MCF 10A (cell line): Measurements from ENCODE around the gene DENND5A. TPM values are rescaled to one million over a fixed set of nuclear protein-coding genes. Genes with fewer than 3 reads are reported as not detected.
"Not testable (repeated sequence)": the region's sequence is repeated elsewhere in the genome, so short reads cannot be mapped to it uniquely, and the experiment has no call there.

Experiments
- BruUV-seq: library from RNA; stranded (reverse); fragments of 400-500 nt; replicated peaks from 2 replicates; lab custom pipeline; 2021; lab: Mats Ljungman, UMichigan
- CTCF ChIA-PET: fragments of 300-600 bp; sonication (Branson Sonifier 250); formaldehyde crosslinking; extraction: SDS; loops from one replicate; lab custom pipeline; 2021; ENCODE audit warnings: antibody characterized with exemption, inconsistent platforms; lab: Yijun Ruan, JAX
- POLR2A ChIA-PET: fragments of 300-600, 350-650 bp; sonication (Branson Sonifier 250); formaldehyde crosslinking; extraction: SDS; loops from one replicate; lab custom pipeline; 2020; ENCODE audit warnings: antibody characterized with exemption, inconsistent platforms; lab: Yijun Ruan, JAX
- DNase-seq: peaks from one replicate; pipeline ENCODE4 v3.0.0-alpha.2; 2018; ENCODE audit not compliant: unreplicated experiment
- H3K27ac Mint-ChIP-seq: one replicate; pipeline ENCODE4 v1.8.0; 2022; ENCODE audit warnings: mild to moderate bottlenecking, low read depth, mixed read lengths; ENCODE audit not compliant: unreplicated experiment
- H3K27me3 Mint-ChIP-seq: one replicate; pipeline ENCODE4 v1.8.0; 2022; ENCODE audit warnings: mixed read lengths; ENCODE audit not compliant: insufficient read depth, unreplicated experiment
- H3K36me3 Mint-ChIP-seq: one replicate; pipeline ENCODE4 v1.8.0; 2022; ENCODE audit warnings: mild to moderate bottlenecking, moderate library complexity, mixed read lengths; ENCODE audit not compliant: insufficient read depth, unreplicated experiment
- H3K4me1 Mint-ChIP-seq: one replicate; pipeline ENCODE4 v1.8.0; 2022; ENCODE audit warnings: mixed read lengths; ENCODE audit not compliant: insufficient read depth, unreplicated experiment
- H3K4me3 Mint-ChIP-seq: one replicate; pipeline ENCODE4 v1.8.0; 2022; ENCODE audit warnings: mild to moderate bottlenecking, moderate library complexity, mixed read lengths; ENCODE audit not compliant: unreplicated experiment
- H3K9me3 Mint-ChIP-seq: one replicate; pipeline ENCODE4 v1.8.0; 2022; ENCODE audit warnings: mixed read lengths; ENCODE audit not compliant: unreplicated experiment
- intact Hi-C: fragments of 100-400 bp; cut with micrococcal nuclease; formaldehyde crosslinking; loops from 2 replicates; pipeline ENCODE4 v1.14.1; 2022
- total RNA-seq: library from RNA; stranded (reverse); gene quantifications from 2 replicates; pipeline ENCODE4 v1.2.3, GENCODE V29; 2022
- TF ChIP-seq, protein P1 (sequence below): fragments of 200-600 bp; IDR thresholded peaks from one replicate; pipeline ENCODE4 v1.8.0; 2022; ENCODE audit warnings: antibody characterized with exemption, mild to moderate bottlenecking; ENCODE audit not compliant: unreplicated experiment

Gene DENND5A
- total RNA-seq, 1 experiment from 2014 or later = 55.4 TPM

DNA sequence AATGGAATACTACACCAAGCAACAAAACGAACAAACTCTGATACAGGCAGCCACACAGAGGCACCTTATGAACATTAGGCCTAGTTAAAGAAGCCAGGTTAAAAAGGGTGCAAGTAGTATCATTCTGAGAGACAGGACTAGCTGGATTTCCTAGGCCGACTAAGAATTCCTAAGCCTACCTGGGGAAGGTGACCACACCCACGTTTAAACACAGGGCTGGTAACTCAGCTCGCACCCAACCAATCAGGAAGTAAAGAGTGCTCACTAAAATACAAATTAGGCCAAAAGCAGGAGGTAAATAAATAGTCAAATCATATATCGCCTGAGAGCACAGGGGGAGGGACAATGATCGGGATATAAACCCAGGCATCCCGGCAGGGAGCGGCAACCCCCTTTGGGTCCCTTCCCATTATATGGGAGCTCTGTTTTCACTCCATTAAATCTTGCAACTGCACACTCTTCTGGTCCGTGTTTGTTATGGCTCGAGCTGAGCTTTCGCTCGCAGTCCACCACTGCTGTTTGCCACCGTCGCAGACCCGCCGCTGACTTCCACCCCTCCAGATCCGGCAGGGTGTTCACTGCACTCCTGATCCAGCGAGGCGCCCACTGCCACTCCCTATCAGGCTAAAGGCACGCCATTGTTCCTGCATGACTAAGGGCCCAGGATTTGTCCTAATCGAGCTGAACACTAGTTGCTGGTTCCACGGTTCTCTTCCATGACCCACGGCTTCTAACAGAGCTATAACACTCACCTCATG lies 167.8 kb downstream of the DENND5A start:
- BruUV-seq, H3K36me3 Mint-ChIP-seq, H3K4me1 Mint-ChIP-seq, POLR2A ChIA-PET, intact Hi-C loops, H3K4me3 Mint-ChIP-seq, H3K9me3 Mint-ChIP-seq, DNase-seq, H3K27ac Mint-ChIP-seq: not testable (repeated sequence)
- peaks cover 12% of the 10 kb centered on the region for H3K27me3 Mint-ChIP-seq
- CTCF ChIA-PET = interaction anchor here (0.7 to 1.8 kb wide), 3 partner anchors 40 to 329 kb away, joined by 3 to 5 read pairs (median 4); no protein-coding TSS in a partner anchor

DNA sequence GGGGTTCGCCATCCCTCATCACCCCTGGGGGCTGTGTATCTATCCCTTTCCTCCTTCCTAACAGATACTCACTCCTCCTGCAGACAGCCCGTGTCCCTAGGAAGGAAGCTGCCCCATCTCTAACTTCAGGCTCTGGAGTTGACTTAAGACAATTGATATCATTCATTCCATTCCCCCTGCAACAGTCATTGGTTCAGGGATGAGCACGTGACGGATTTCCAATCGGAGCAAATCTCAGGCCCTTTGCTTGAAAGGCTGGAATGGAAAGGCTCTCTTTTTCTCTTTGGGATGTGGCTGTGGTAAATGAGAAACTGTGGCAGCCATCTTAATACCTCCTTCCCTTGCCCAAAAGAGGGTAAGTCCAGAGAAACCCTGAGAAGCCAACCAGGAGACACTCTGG lies 168.7 kb downstream of the DENND5A start:
- ChIA-PET POLR2A (no interaction called here), CTCF (interaction anchor here (1.0 to 1.8 kb wide), 4 partner anchors 13 to 81 kb away, joined by 3 to 6 read pairs (median 4); no protein-coding TSS in a partner anchor)
- intact Hi-C loops = no loop called here
- no peaks in the 10 kb centered on the region for H3K4me1 Mint-ChIP-seq
- DNase-seq = no peak
- no TSS peak for BruUV-seq
- H3K27ac Mint-ChIP-seq = no peak overlapping the region
- peaks cover 15% of the 10 kb centered on the region for H3K27me3 Mint-ChIP-seq
- H3K9me3 Mint-ChIP-seq = no peaks in the 10 kb centered on the region
- H3K36me3 Mint-ChIP-seq = no peaks in the 10 kb centered on the region
- no peak overlapping the region for H3K4me3 Mint-ChIP-seq
- TF ChIP-seq, protein P1, sequence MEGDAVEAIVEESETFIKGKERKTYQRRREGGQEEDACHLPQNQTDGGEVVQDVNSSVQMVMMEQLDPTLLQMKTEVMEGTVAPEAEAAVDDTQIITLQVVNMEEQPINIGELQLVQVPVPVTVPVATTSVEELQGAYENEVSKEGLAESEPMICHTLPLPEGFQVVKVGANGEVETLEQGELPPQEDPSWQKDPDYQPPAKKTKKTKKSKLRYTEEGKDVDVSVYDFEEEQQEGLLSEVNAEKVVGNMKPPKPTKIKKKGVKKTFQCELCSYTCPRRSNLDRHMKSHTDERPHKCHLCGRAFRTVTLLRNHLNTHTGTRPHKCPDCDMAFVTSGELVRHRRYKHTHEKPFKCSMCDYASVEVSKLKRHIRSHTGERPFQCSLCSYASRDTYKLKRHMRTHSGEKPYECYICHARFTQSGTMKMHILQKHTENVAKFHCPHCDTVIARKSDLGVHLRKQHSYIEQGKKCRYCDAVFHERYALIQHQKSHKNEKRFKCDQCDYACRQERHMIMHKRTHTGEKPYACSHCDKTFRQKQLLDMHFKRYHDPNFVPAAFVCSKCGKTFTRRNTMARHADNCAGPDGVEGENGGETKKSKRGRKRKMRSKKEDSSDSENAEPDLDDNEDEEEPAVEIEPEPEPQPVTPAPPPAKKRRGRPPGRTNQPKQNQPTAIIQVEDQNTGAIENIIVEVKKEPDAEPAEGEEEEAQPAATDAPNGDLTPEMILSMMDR = no peak

DNA sequence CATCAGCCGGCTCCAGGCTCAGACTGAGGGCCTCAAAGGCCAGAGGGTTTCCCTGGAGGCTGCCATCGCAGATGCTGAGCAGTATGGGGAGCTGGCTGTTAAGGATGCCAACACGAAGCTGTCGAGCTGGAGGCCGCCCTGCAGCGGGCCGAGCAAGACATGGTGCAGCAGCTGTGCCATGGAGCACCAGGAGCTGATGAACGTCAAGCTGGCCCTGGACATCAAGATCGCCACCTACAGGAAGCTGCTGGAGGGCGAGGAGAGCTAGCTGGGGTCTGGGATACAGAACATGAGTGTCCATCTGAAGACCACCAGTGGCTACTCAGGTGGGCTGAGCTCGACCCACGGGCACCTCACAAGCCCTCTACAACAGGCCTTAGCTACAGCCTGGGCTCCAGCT lies 169.7 kb downstream of the DENND5A start:
- Mint-ChIP-seq H3K9me3 (no peaks in the 10 kb centered on the region), H3K36me3 (no peaks in the 10 kb centered on the region), H3K27me3 (peaks cover 15% of the 10 kb centered on the region), H3K4me1 (no peaks in the 10 kb centered on the region), H3K27ac (no peak overlapping the region), H3K4me3 (no peak overlapping the region)
- ChIA-PET POLR2A (interaction anchor here (0.7 kb wide), 1 partner anchor 218 kb away, joined by 4 read pairs; no protein-coding TSS in a partner anchor), CTCF (interaction anchor here (0.5 to 3.0 kb wide), 12 partner anchors 11 to 1309 kb away, joined by 3 to 13 read pairs (median 4); no protein-coding TSS in a partner anchor)
- BruUV-seq = no TSS peak
- intact Hi-C loops = no loop called here
- TF ChIP-seq, protein P1 = no peak
- DNase-seq = no peak

DNA sequence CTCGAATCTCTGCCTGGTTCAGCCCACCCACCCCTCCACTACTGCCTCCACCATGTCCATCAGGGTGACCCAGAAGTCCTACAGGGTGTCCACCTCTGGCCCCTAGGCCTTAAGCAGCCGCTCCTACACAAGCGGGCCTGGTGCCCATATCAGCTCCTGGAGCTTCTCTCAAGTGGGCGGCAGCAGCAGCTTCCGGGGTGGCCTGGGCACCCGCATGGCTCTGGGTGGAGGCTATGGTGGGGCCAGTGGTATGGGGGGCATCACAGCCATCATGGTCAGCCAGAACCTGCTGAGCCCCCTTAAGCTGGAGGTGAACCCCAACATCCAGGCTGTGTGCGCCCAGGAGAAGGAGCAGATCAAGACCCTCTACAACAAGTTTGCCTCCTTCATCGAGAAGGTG lies 170.7 kb downstream of the DENND5A start:
- no peaks in the 10 kb centered on the region for H3K9me3 Mint-ChIP-seq
- H3K4me3 Mint-ChIP-seq = no peak overlapping the region
- intact Hi-C loops = no loop called here
- H3K27ac Mint-ChIP-seq = no peak overlapping the region
- DNase-seq = no peak
- TF ChIP-seq, protein P1 = no peak
- ChIA-PET POLR2A (interaction anchor here (1.7 kb wide), 1 partner anchor 17 kb away, joined by 4 read pairs; no protein-coding TSS in a partner anchor), CTCF (interaction anchor here (0.6 to 3.0 kb wide), 7 partner anchors 10 to 150 kb away, joined by 3 to 13 read pairs (median 4); no protein-coding TSS in a partner anchor)
- H3K4me1 Mint-ChIP-seq = no peaks in the 10 kb centered on the region
- peaks cover 15% of the 10 kb centered on the region for H3K27me3 Mint-ChIP-seq
- BruUV-seq = no TSS peak
- H3K36me3 Mint-ChIP-seq = no peaks in the 10 kb centered on the region
